ENCODE measurements around the gene RAG1.

Gene RAG1

GRCh38 chr11:36591433-36591832, 23.6 kb downstream of the RAG1 start:
- DNase-seq = no peak

GRCh38 chr11:36594316-36594989, 26.6 kb downstream of the RAG1 start, which contains the start of gene IFTAP:
IFTAP (plus strand) TSS chr11:36594502; CDS start chr11:36610104, 15,602 bp downstream.
- DNase-seq = peak; percentile 81

GRCh38 chr11:36596880-36597279, 29.1 kb downstream of the RAG1 start:
- DNase-seq = no peak

- DNase-seq = no peak
Observed at GRCh38 chr11:36598051-36598450, 30.2 kb downstream of the RAG1 start, which contains the start of gene RAG2. RAG2 (minus strand) TSS chr11:36598236; CDS start chr11:36594168, 4,068 bp downstream.

- no peak for DNase-seq
Observed at GRCh38 chr11:36600180-36600579, 32.4 kb downstream of the RAG1 start.

GRCh38 chr11:36601155-36601554, 33.3 kb downstream of the RAG1 start:
- DNase-seq = peak; percentile 26

- no peak for DNase-seq
Observed at GRCh38 chr11:36602135-36602534, 34.3 kb downstream of the RAG1 start.

GRCh38 chr11:36605221-36606216, 37.7 kb downstream of the RAG1 start:
- no peak for DNase-seq

- no peak for DNase-seq
Observed at GRCh38 chr11:36608491-36609199, 40.8 kb downstream of the RAG1 start.

- DNase-seq = no peak
Observed at GRCh38 chr11:36609383-36609782, 41.6 kb downstream of the RAG1 start.

GRCh38 chr11:36615826-36616225, 48.0 kb downstream of the RAG1 start:
- no peak for DNase-seq

GRCh38 chr11:36617543-36618362, 49.9 kb downstream of the RAG1 start:
- no peak for DNase-seq

- no peak for DNase-seq
Observed at GRCh38 chr11:36618363-36619047, 50.7 kb downstream of the RAG1 start.

- DNase-seq = no peak
Observed at GRCh38 chr11:36619502-36619901, 51.7 kb downstream of the RAG1 start.

- peak; percentile 3 for DNase-seq
Observed at GRCh38 chr11:36620246-36620645, 52.4 kb downstream of the RAG1 start.

- DNase-seq = peak; percentile 12
Observed at GRCh38 chr11:36622431-36623136, 54.8 kb downstream of the RAG1 start.

- no peak for DNase-seq
Observed at GRCh38 chr11:36623494-36623893, 55.7 kb downstream of the RAG1 start.

GRCh38 chr11:36627006-36627405, 59.2 kb downstream of the RAG1 start:
- DNase-seq = no peak

- no peak for DNase-seq
Observed at GRCh38 chr11:36627471-36627870, 59.7 kb downstream of the RAG1 start.

- DNase-seq = no peak
Observed at GRCh38 chr11:36628141-36628540, 60.3 kb downstream of the RAG1 start.

GRCh38 chr11:36628765-36629244, 61.0 kb downstream of the RAG1 start:
- DNase-seq = no peak

Measured in suppressor macrophage treated with lipopolysaccharide for 4 hours (primary cell).